SK-N-SH (cell line): ENCODE data around the gene DPP10. TPM values are rescaled to one million over a fixed set of nuclear protein-coding genes. Genes with fewer than 3 reads are reported as not detected.

ENCODE experiments used
- CTCF ChIA-PET: fragments of 300-600, 350-600 bp; formaldehyde crosslinking; extraction: SDS; loops from one replicate; lab custom pipeline; 2021; lab: Yijun Ruan, JAX
- POLR2A ChIA-PET: fragments of 350-600 bp; sonication (Branson Sonifier 250); formaldehyde crosslinking; extraction: SDS; loops from one replicate; lab custom pipeline; 2020; ENCODE audit warnings: antibody characterized with exemption, inconsistent platforms; lab: Yijun Ruan, JAX
- DNase-seq: peaks from one replicate; pipeline ENCODE4 v3.0.0; 2012
- H2AFZ ChIP-seq: fragments of 200-600 bp; sonication (generic); 2 replicates; pipeline ENCODE4 v1.8.1; 2016; ENCODE audit warnings: antibody characterized with exemption, mild to moderate bottlenecking, low read depth
- H3F3A ChIP-seq: fragments of 200-600 bp; sonication (generic); replicated peaks from 2 replicates; pipeline ENCODE3; 2016; ENCODE audit warnings: antibody characterized with exemption, mild to moderate bottlenecking; ENCODE audit not compliant: insufficient read depth
- H3K27ac ChIP-seq, 2 experiments: fragments of 200-500 bp in 1 of 2; fragments of 200-600 bp in 1 of 2; sonication (Bioruptor generic) in 1 of 2; sonication (generic), shearing (Covaris generic) in 1 of 2; 2 replicates each; pipeline versions ENCODE4 v1.5.1 to v1.6.1; 2014 to 2016; ENCODE audit warnings: low read depth in 2 of 2, inconsistent platforms in 1 of 2, low read length in 1 of 2, mild to moderate bottlenecking in 1 of 2, mixed read lengths in 1 of 2
- H3K27me3 ChIP-seq: fragments of 200-600 bp; sonication (generic), shearing (Covaris generic); 2 replicates; pipeline ENCODE4 v1.6.1; 2016; ENCODE audit warnings: mixed run types; ENCODE audit not compliant: insufficient read depth
- H3K36me3 ChIP-seq, 2 experiments: fragments of 200-500 bp in 1 of 2; fragments of 200-600 bp in 1 of 2; sonication (Bioruptor generic) in 1 of 2; sonication (generic) in 1 of 2; replicated peaks in 1 of 2; 2 replicates each; pipeline versions ENCODE3 to v1.5.1; 2014 to 2016; ENCODE audit warnings: low read length in 1 of 2, mild to moderate bottlenecking in 1 of 2; ENCODE audit not compliant: insufficient read depth in 2 of 2, control insufficient read depth in 1 of 2
- H3K4me1 ChIP-seq, 2 experiments: fragments of 200-500 bp in 1 of 2; fragments of 200-600 bp in 1 of 2; sonication (Bioruptor generic) in 1 of 2; sonication (generic), shearing (Covaris generic) in 1 of 2; 2 replicates each; pipeline versions ENCODE4 v1.5.1 to v1.6.1; 2014 to 2016; ENCODE audit warnings: low read depth in 1 of 2, low read length in 1 of 2, mixed run types in 1 of 2; ENCODE audit not compliant: insufficient read depth in 2 of 2, control insufficient read depth in 1 of 2
- H3K4me2 ChIP-seq: fragments of 200-600 bp; sonication (generic), shearing (Covaris generic); 2 replicates; pipeline ENCODE4 v1.6.1; 2017; ENCODE audit warnings: mixed run types
- H3K4me3 ChIP-seq, 2 experiments: fragments of 200-500 bp in 1 of 2; fragments of 200-600 bp in 1 of 2; sonication (Bioruptor generic) in 1 of 2; sonication (generic), shearing (Covaris generic) in 1 of 2; 2 replicates each; pipeline versions ENCODE4 v1.5.1 to v1.8.1; 2014 to 2016; ENCODE audit warnings: low read depth in 2 of 2, inconsistent platforms in 1 of 2, low read length in 1 of 2, mild to moderate bottlenecking in 1 of 2, mixed read lengths in 1 of 2, moderate library complexity in 1 of 2
- H3K79me2 ChIP-seq: fragments of 200-600 bp; sonication (generic); 2 replicates; pipeline ENCODE4 v1.8.1; 2017; ENCODE audit warnings: mild to moderate bottlenecking; ENCODE audit not compliant: insufficient read depth
- H3K9ac ChIP-seq: fragments of 200-600 bp; sonication (generic); 2 replicates; pipeline ENCODE4 v1.6.1; 2017; ENCODE audit warnings: mixed run types
- H3K9me2 ChIP-seq: fragments of 200-600 bp; sonication (generic); 2 replicates; pipeline ENCODE4 v1.6.1; 2017; ENCODE audit warnings: mixed run types
- H3K9me3 ChIP-seq: fragments of 200-600 bp; sonication (generic); 2 replicates; pipeline ENCODE4 v1.6.1; 2017; ENCODE audit warnings: mixed run types, mild to moderate bottlenecking, moderate library complexity
- H4K20me1 ChIP-seq: fragments of 200-600 bp; sonication (generic); 2 replicates; pipeline ENCODE4 v1.6.1; 2017; ENCODE audit warnings: mild to moderate bottlenecking, mixed run types; ENCODE audit not compliant: insufficient read depth
- FOXM1 ChIP-seq: IDR thresholded peaks from 2 replicates; pipeline ENCODE4 v1.4.0; 2012; ENCODE audit warnings: low read depth, mild to moderate bottlenecking
- GABPA ChIP-seq: IDR thresholded peaks from 2 replicates; pipeline ENCODE4 v1.4.0; 2012; ENCODE audit warnings: low read depth, mild to moderate bottlenecking
- JUND ChIP-seq: IDR thresholded peaks from 2 replicates; pipeline ENCODE4 v1.4.0; 2012
- SIN3A ChIP-seq: IDR thresholded peaks from 2 replicates; pipeline ENCODE4 v1.6.1; 2012; ENCODE audit warnings: low read depth, mild to moderate bottlenecking, low read length, moderate library complexity, borderline replicate concordance
- TAF1 ChIP-seq: IDR thresholded peaks from 2 replicates; pipeline ENCODE4 v1.6.1; 2012; ENCODE audit warnings: low read depth, mild to moderate bottlenecking, low read length, moderate library complexity, borderline replicate concordance
- TCF12 ChIP-seq: IDR thresholded peaks from 2 replicates; pipeline ENCODE4 v1.4.0; 2012
- WGBS: methylation state at CpG from one replicate; pipeline ENCODE4 v1.1.6; 2017; ENCODE audit warnings: low lambda C conversion rate; 5-methylcytosine and 5-hydroxymethylcytosine counted together
- polyA plus RNA-seq, 3 experiments: library from polyadenylated mRNA; depleted of rRNA; stranded (reverse); fragments of >200 nt; gene quantifications; 2 replicates each; pipeline ENCODE4 v1.2.3, GENCODE V29; 2012
- TF ChIP-seq, protein P1 (sequence below): IDR thresholded peaks from 2 replicates; pipeline ENCODE4; 2012
- TF ChIP-seq, protein P2 (sequence below): fragments of 150-350 bp; IDR thresholded peaks from 2 replicates; pipeline ENCODE4 v1.6.1; 2016; ENCODE audit warnings: mild to moderate bottlenecking, low read depth, low read length
- TF ChIP-seq, protein P3 (sequence below): fragments of 150-350 bp; IDR thresholded peaks from 2 replicates; pipeline ENCODE4 v1.6.1; 2017; ENCODE audit warnings: antibody characterized with exemption, low read length, low read depth, borderline replicate concordance
- TF ChIP-seq, protein P4 (sequence below): IDR thresholded peaks from 2 replicates; pipeline ENCODE4 v1.4.0; 2012; ENCODE audit warnings: low read depth, borderline replicate concordance

The DPP10 gene
- polyA plus RNA-seq, 1 of the 3 experiments (the other 2 are of a cell fraction): not detected

DNA sequence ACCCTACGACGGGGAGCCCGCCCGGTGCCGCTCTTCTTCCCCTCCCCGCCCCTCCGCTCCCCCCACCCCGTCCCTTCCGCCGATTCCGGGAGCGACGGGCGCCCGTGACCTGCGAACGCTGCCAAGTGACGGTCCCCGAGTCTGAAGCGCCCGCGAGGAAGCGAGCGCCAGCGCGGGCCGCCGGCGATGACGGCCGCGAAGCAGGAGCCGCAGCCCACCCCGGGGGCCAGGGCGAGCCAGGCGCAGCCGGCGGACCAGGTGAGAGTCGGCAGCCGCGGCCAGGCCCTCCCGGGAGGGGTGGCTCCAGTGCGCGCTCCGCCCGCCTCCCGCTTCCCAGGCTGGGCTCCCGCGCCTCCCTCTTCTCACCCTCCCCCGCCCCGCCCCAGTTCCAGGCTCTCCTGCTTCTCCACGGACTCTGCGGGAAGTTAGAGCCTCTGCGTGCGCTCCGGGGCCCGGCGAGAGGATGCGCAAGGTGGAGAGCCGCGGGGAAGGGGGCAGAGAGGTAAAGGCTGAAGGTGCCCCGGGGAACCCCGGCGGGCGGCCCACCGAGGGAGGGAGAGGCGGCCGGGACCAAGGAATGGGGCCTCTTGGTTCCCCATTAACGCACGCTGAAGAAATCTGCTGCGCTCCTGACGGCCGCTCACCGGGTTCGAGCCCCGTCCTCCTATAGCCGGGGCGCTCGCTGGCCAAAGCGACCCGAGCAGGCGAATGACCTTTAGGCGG is 719.5 kb downstream of the DPP10 start:
- peak; percentile 42 for DNase-seq
- CTCF ChIA-PET: no interaction called here

More for the DNA sequence above, 719.5 kb downstream of the DPP10 start:
- H3K4me3 ChIP-seq: no peak overlapping the region
- H4K20me1 ChIP-seq: no peaks in the 10 kb centered on the region
- whole genome bisulfite sequencing: 7% methylated on average over 17 of the region's 83 CpGs
- H3F3A ChIP-seq: no peaks in the 10 kb centered on the region
- no peak overlapping the region for H2AFZ ChIP-seq
- H3K27ac ChIP-seq: no peak overlapping the region
- POLR2A ChIA-PET: interaction anchor here (0.7 kb wide), 1 partner anchor 1026 kb away, joined by 3 read pairs; no protein-coding TSS in a partner anchor
- TF ChIP-seq, protein P1, sequence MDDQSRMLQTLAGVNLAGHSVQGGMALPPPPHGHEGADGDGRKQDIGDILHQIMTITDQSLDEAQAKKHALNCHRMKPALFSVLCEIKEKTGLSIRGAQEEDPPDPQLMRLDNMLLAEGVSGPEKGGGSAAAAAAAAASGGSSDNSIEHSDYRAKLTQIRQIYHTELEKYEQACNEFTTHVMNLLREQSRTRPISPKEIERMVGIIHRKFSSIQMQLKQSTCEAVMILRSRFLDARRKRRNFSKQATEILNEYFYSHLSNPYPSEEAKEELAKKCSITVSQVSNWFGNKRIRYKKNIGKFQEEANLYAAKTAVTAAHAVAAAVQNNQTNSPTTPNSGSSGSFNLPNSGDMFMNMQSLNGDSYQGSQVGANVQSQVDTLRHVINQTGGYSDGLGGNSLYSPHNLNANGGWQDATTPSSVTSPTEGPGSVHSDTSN: no peak
- TF ChIP-seq, protein P2, sequence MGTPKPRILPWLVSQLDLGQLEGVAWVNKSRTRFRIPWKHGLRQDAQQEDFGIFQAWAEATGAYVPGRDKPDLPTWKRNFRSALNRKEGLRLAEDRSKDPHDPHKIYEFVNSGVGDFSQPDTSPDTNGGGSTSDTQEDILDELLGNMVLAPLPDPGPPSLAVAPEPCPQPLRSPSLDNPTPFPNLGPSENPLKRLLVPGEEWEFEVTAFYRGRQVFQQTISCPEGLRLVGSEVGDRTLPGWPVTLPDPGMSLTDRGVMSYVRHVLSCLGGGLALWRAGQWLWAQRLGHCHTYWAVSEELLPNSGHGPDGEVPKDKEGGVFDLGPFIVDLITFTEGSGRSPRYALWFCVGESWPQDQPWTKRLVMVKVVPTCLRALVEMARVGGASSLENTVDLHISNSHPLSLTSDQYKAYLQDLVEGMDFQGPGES: no peak
- TF ChIP-seq TCF12 (no peak), JUND (no peak), SIN3A (no peak), GABPA (no peak), FOXM1 (no peak), TAF1 (no peak)
- TF ChIP-seq, protein P3, sequence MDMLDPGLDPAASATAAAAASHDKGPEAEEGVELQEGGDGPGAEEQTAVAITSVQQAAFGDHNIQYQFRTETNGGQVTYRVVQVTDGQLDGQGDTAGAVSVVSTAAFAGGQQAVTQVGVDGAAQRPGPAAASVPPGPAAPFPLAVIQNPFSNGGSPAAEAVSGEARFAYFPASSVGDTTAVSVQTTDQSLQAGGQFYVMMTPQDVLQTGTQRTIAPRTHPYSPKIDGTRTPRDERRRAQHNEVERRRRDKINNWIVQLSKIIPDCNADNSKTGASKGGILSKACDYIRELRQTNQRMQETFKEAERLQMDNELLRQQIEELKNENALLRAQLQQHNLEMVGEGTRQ: no peak
- TF ChIP-seq, protein P4, sequence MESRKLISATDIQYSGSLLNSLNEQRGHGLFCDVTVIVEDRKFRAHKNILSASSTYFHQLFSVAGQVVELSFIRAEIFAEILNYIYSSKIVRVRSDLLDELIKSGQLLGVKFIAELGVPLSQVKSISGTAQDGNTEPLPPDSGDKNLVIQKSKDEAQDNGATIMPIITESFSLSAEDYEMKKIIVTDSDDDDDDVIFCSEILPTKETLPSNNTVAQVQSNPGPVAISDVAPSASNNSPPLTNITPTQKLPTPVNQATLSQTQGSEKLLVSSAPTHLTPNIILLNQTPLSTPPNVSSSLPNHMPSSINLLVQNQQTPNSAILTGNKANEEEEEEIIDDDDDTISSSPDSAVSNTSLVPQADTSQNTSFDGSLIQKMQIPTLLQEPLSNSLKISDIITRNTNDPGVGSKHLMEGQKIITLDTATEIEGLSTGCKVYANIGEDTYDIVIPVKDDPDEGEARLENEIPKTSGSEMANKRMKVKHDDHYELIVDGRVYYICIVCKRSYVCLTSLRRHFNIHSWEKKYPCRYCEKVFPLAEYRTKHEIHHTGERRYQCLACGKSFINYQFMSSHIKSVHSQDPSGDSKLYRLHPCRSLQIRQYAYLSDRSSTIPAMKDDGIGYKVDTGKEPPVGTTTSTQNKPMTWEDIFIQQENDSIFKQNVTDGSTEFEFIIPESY: no peak
- TF ChIP-seq, all 33 proteins: peak for 0
- Histone ChIP-seq H3K27me3 (no peaks in the 10 kb centered on the region), H3K79me2 (no peaks in the 10 kb centered on the region), H3K9me2 (no peaks in the 10 kb centered on the region), H3K9ac (no peak overlapping the region), H3K4me2 (no peak overlapping the region), H3K9me3 (no peaks in the 10 kb centered on the region; the same call in 1 of the 2 replicates), H3K4me1 (no peaks in the 10 kb centered on the region), H3K36me3 (no peaks in the 10 kb centered on the region)
